GM23248 (cell line): ENCODE results near the gene RUNX1. TPM values are rescaled to one million over a fixed set of nuclear protein-coding genes. Genes with fewer than 3 reads are reported as not detected.

ENCODE experiments used
- DNase-seq: peaks from one replicate; pipeline ENCODE4 v3.0.0-alpha.2; 2015
- H2AFZ ChIP-seq: fragments of 200-600 bp; sonication (generic); 2 replicates; pipeline ENCODE4 v1.6.1; 2016; ENCODE audit warnings: antibody characterized with exemption
- H3F3A ChIP-seq: fragments of 200-600 bp; sonication (generic); 2 replicates; pipeline ENCODE4 v1.6.1; 2016; ENCODE audit warnings: mild to moderate bottlenecking, antibody characterized with exemption, mixed run types; ENCODE audit not compliant: insufficient read depth
- H3K27ac ChIP-seq: fragments of 200-600 bp; sonication (generic); 2 replicates; pipeline ENCODE4 v1.5.1; 2016; ENCODE audit warnings: mild to moderate bottlenecking
- H3K27me3 ChIP-seq: fragments of 200-600 bp; sonication (generic); replicated peaks from 2 replicates; pipeline ENCODE4 v1.6.1; 2016; ENCODE audit warnings: mild to moderate bottlenecking; ENCODE audit not compliant: insufficient read depth
- H3K36me3 ChIP-seq: fragments of 200-600 bp; sonication (generic); 2 replicates; pipeline ENCODE4 v1.6.1; 2016; ENCODE audit warnings: low read depth, mild to moderate bottlenecking
- H3K4me1 ChIP-seq: fragments of 200-600 bp; sonication (generic); 2 replicates; pipeline ENCODE4 v1.6.1; 2016; ENCODE audit warnings: mild to moderate bottlenecking; ENCODE audit not compliant: insufficient read depth
- H3K4me2 ChIP-seq: fragments of 200-600 bp; sonication (generic); one replicate; pipeline ENCODE4 v1.6.1; 2016; ENCODE audit warnings: mild to moderate bottlenecking; ENCODE audit not compliant: unreplicated experiment
- H3K4me3 ChIP-seq: fragments of 200-600 bp; sonication (generic); 2 replicates; pipeline ENCODE4 v1.5.1; 2016; ENCODE audit warnings: mild to moderate bottlenecking
- H3K79me2 ChIP-seq: fragments of 200-600 bp; sonication (generic); 2 replicates; pipeline ENCODE4 v1.6.1; 2016; ENCODE audit warnings: mild to moderate bottlenecking; ENCODE audit not compliant: insufficient read depth
- H3K9ac ChIP-seq: fragments of 200-600 bp; sonication (generic); 2 replicates; pipeline ENCODE4 v1.6.1; 2016; ENCODE audit warnings: mild to moderate bottlenecking
- H3K9me2 ChIP-seq: fragments of 200-600 bp; sonication (generic); 2 replicates; pipeline ENCODE4 v1.6.1; 2016; ENCODE audit warnings: mixed run types, mild to moderate bottlenecking, moderate library complexity; ENCODE audit not compliant: insufficient read depth
- H3K9me3 ChIP-seq: fragments of 200-600 bp; sonication (generic); one replicate; pipeline ENCODE4 v1.6.1; 2017; ENCODE audit warnings: low read depth
- H4K20me1 ChIP-seq: fragments of 200-600 bp; sonication (generic); 2 replicates; pipeline ENCODE4 v1.6.0; 2016; ENCODE audit not compliant: insufficient read depth
- EZH2 ChIP-seq: fragments of 200-600 bp; sonication (generic); IDR thresholded peaks from 2 replicates; pipeline ENCODE4 v1.6.1; 2018; ENCODE audit warnings: antibody characterized with exemption, mild to moderate bottlenecking; ENCODE audit not compliant: insufficient read depth, poor library complexity, severe bottlenecking
- EZH2phosphoT487 ChIP-seq: fragments of 200-600 bp; sonication (generic); IDR thresholded peaks from 2 replicates; pipeline ENCODE4 v1.6.1; 2018; ENCODE audit warnings: antibody characterized with exemption, moderate library complexity, mild to moderate bottlenecking, low read depth; ENCODE audit not compliant: insufficient read depth
- whole genome bisulfite sequencing, 2 experiments: methylation state at CpG; one replicate each; pipeline ENCODE4 v1.1.6; 2015 to 2017; ENCODE audit warnings: low lambda C conversion rate in 2 of 2, low coverage in 1 of 2; ENCODE audit errors: missing lambda C conversion rate in 2 of 2; 5-methylcytosine and 5-hydroxymethylcytosine counted together
- in situ Hi-C: fragments of 300-500 bp; cut with MboI; formaldehyde crosslinking; loops from 2 replicates; pipeline ENCODE4 v1.15.0; 2020
- polyA plus RNA-seq: library from polyadenylated mRNA; unstranded; fragments of >200 nt; fragmentation: Nextera tagmentation; extraction: Ambion mirVana; gene quantifications from 2 replicates; pipeline ENCODE4 v1.2.1, GENCODE V29; 2016
- total RNA-seq: library from RNA; depleted of rRNA; stranded (reverse); fragments of >200 nt; shearing (Covaris generic); gene quantifications from 2 replicates; pipeline ENCODE4 v1.2.3, GENCODE V29; 2014

RUNX1 gene
- total and polyA plus RNA-seq, 2 experiments from 2014 or later = 21.3 to 32.6 TPM

- Histone ChIP-seq H3K27me3 (no peaks in the 10 kb centered on the region), H2AFZ (no peak overlapping the region), H3K27ac (peak overlapping the region; percentile 66), H4K20me1 (no peaks in the 10 kb centered on the region), H3K9me2 (no peaks in the 10 kb centered on the region), H3K4me1 (peaks cover 45% of the 10 kb centered on the region), H3K9ac (no peak overlapping the region), H3K4me2 (peak overlapping the region; percentile 45), H3K9me3 (no peaks in the 10 kb centered on the region), H3F3A (peaks cover 46% of the 10 kb centered on the region), H3K36me3 (no peaks in the 10 kb centered on the region), H3K4me3 (peak overlapping the region; percentile 20; the same call in 1 of the 2 replicates), H3K79me2 (no peaks in the 10 kb centered on the region)
- peak; percentile 90 for DNase-seq
- in situ Hi-C loops = no loop called here
- TF ChIP-seq EZH2 (no peak), EZH2phosphoT487 (no peak)
- 0 to 1% methylated on average over 3 of the region's 3 CpGs for WGBS, 2 experiments
Observed at GRCh38 chr21:35084869-35085268, 35.8 kb upstream of the RUNX1 start.

GRCh38 chr21:35083246-35083645 is 34.1 kb upstream of the RUNX1 start:
- Histone ChIP-seq H3K9ac (no peak overlapping the region), H3K79me2 (no peaks in the 10 kb centered on the region), H4K20me1 (no peaks in the 10 kb centered on the region), H3K9me3 (no peaks in the 10 kb centered on the region), H3F3A (peaks cover 37% of the 10 kb centered on the region), H3K9me2 (no peaks in the 10 kb centered on the region), H3K4me1 (peaks cover 38% of the 10 kb centered on the region), H3K4me3 (no peak overlapping the region), H3K27ac (no peak overlapping the region), H3K4me2 (no peak overlapping the region), H3K27me3 (no peaks in the 10 kb centered on the region), H2AFZ (no peak overlapping the region), H3K36me3 (no peaks in the 10 kb centered on the region)
- DNase-seq = no peak
- in situ Hi-C loops = no loop called here
- 94 to 97% methylated on average over 3 of the region's 3 CpGs for WGBS, 2 experiments
- TF ChIP-seq EZH2phosphoT487 (no peak), EZH2 (no peak)

- no peak for TF ChIP-seq EZH2
- TF ChIP-seq EZH2phosphoT487 = no peak
- no peak overlapping the region for H3K9ac ChIP-seq
- WGBS, 2 experiments = 75 to 89% methylated on average over 2 of the region's 2 CpGs
- in situ Hi-C loops = no loop called here
- H3K36me3 ChIP-seq = no peaks in the 10 kb centered on the region
- no peak overlapping the region for H2AFZ ChIP-seq
- H3K9me3 ChIP-seq = no peaks in the 10 kb centered on the region
- peaks cover 31% of the 10 kb centered on the region for H3F3A ChIP-seq
- no peaks in the 10 kb centered on the region for H4K20me1 ChIP-seq
- H3K9me2 ChIP-seq = no peaks in the 10 kb centered on the region
- H3K27me3 ChIP-seq = no peaks in the 10 kb centered on the region
- H3K27ac ChIP-seq = no peak overlapping the region
- H3K4me2 ChIP-seq = no peak overlapping the region
- no peaks in the 10 kb centered on the region for H3K79me2 ChIP-seq
- H3K4me3 ChIP-seq = no peak overlapping the region
- DNase-seq = no peak
- peaks cover 29% of the 10 kb centered on the region for H3K4me1 ChIP-seq
Observed at GRCh38 chr21:35081861-35082260, 32.8 kb upstream of the RUNX1 start.

- 76 to 91% methylated on average over 2 to 3 of the region's 3 CpGs for WGBS, 2 experiments
- H3K9me3 ChIP-seq = no peaks in the 10 kb centered on the region
- no peak for TF ChIP-seq EZH2phosphoT487
- no peak overlapping the region for H3K27ac ChIP-seq
- peaks cover 15% of the 10 kb centered on the region; the same call in 1 of the 2 replicates for H3F3A ChIP-seq
- H3K4me3 ChIP-seq = no peak overlapping the region
- no peaks in the 10 kb centered on the region for H3K27me3 ChIP-seq
- peaks cover 12% of the 10 kb centered on the region for H3K4me1 ChIP-seq
- in situ Hi-C loops = no loop called here
- no peak for DNase-seq
- H3K4me2 ChIP-seq = no peak overlapping the region
- no peak overlapping the region for H2AFZ ChIP-seq
- no peaks in the 10 kb centered on the region for H3K9me2 ChIP-seq
- H4K20me1 ChIP-seq = no peaks in the 10 kb centered on the region
- no peaks in the 10 kb centered on the region for H3K79me2 ChIP-seq
- H3K36me3 ChIP-seq = no peaks in the 10 kb centered on the region
- no peak overlapping the region for H3K9ac ChIP-seq
Observed at GRCh38 chr21:35079181-35079580, 30.1 kb upstream of the RUNX1 start.

GRCh38 chr21:35077975-35078374 is 28.9 kb upstream of the RUNX1 start:
- no peaks in the 10 kb centered on the region for H3K9me3 ChIP-seq
- in situ Hi-C loops = no loop called here
- no peaks in the 10 kb centered on the region for H4K20me1 ChIP-seq
- TF ChIP-seq EZH2 = no peak
- TF ChIP-seq EZH2phosphoT487 = no peak
- H2AFZ ChIP-seq = no peak overlapping the region
- H3K9me2 ChIP-seq = no peaks in the 10 kb centered on the region
- H3F3A ChIP-seq = 0 out of 2 replicates have a peak, but pooled peaks cover 14% of the 10 kb centered on the region
- 72 to 76% methylated on average over 4 of the region's 4 CpGs for WGBS, 2 experiments
- H3K27ac ChIP-seq = no peak overlapping the region
- no peaks in the 10 kb centered on the region for H3K27me3 ChIP-seq
- H3K4me3 ChIP-seq = no peak overlapping the region
- no peak overlapping the region for H3K4me2 ChIP-seq
- DNase-seq = peak; percentile 17
- H3K4me1 ChIP-seq = peaks cover 13% of the 10 kb centered on the region
- H3K9ac ChIP-seq = no peak overlapping the region
- no peaks in the 10 kb centered on the region for H3K79me2 ChIP-seq
- no peaks in the 10 kb centered on the region for H3K36me3 ChIP-seq
